LNCaP clone FGC (cell line): ENCODE data around the gene RTN4R.

Experiments
- DNase-seq: peaks from one replicate; pipeline ENCODE4 v3.0.0-alpha.2; 2011; ENCODE audit warnings: low read depth
- H3K4me3 ChIP-seq: 2 replicates; pipeline ENCODE4 v1.5.1; 2011; ENCODE audit warnings: mild to moderate bottlenecking, low read depth, low read length, control low read depth
- CTCF ChIP-seq: IDR thresholded peaks from 2 replicates; pipeline ENCODE4 v1.5.1; 2012; ENCODE audit warnings: mild to moderate bottlenecking; ENCODE audit not compliant: control insufficient read depth, insufficient read depth; ENCODE audit errors: extremely low read depth

Gene RTN4R

DNA sequence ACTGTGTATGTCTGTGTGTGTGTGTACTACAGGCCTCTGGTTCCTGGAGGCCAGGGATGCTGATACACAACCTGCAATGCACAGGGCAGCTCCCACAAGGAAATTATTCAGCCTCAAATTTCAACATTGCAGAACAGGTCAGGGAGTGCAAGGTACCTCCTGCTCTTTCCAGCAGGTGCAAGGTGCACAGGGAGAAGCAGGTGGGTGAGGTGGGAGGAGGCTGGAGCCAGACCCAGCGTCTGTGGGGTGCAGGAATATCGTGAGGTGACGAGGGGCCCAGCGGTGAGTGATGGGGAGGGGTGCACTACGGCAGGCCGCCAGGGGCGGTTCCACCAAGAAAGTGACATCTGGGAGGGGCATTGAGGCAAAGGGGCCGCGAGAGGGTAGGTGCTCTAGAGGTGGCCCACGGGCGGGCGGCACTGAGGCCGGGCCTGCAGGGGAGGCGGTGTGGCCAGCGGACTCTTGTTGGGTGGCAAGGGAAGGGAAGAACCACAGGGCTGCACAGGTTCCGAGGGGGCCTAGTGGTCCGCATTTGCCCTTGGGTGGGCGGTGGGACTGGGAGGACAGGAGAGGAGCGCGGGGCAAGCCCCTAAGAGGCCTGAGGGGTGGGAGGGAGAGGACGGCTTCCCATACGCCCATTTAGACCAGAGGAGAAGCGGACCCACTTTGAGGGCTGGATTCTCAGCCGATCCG, 30.1 kb upstream of the RTN4R start:
- no peak for TF ChIP-seq CTCF
- DNase-seq, result no peak
- no peak overlapping the region; the same call in 1 of the 2 replicates for H3K4me3 ChIP-seq

DNA sequence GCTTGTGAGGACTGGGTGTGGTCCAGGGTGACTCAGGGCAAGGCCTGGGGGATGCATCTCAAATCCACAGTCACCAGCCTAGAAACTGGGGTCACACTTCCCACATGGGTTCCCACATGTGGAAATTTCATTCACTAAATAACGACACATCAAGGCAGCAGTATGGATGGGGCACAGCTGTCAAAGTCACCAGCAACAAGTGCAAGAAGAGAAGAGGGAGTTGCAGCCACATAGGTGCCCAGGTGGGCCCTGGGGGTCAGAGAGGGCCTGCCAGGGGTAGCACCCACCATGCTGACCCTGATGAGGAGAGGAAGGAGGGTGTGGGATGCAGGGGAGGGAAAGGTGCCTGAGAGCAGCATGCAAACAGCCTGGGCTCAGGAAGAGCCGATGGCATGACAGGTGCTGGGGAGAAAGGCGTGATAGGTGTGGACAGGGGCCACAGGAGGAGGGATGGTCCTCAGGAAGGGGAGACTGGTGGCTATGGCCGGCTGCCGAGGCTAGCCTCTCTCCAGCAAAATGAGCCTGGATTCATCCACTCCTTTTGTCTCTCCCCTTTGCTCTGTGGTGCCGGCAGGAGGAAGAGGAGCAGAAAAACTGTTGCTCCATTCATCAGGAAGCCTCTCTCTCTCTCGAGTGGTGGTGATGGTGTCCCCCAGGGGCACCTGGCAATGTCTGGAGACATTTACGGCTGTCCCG, 29.4 kb upstream of the RTN4R start:
- TF ChIP-seq CTCF, result no peak
- H3K4me3 ChIP-seq, result no peak overlapping the region
- no peak for DNase-seq

- no peak for DNase-seq
- no peak overlapping the region for H3K4me3 ChIP-seq
- no peak for TF ChIP-seq CTCF
Measured at GRCh38 chr22:20296598-20296997, 28.5 kb upstream of the RTN4R start.

DNA sequence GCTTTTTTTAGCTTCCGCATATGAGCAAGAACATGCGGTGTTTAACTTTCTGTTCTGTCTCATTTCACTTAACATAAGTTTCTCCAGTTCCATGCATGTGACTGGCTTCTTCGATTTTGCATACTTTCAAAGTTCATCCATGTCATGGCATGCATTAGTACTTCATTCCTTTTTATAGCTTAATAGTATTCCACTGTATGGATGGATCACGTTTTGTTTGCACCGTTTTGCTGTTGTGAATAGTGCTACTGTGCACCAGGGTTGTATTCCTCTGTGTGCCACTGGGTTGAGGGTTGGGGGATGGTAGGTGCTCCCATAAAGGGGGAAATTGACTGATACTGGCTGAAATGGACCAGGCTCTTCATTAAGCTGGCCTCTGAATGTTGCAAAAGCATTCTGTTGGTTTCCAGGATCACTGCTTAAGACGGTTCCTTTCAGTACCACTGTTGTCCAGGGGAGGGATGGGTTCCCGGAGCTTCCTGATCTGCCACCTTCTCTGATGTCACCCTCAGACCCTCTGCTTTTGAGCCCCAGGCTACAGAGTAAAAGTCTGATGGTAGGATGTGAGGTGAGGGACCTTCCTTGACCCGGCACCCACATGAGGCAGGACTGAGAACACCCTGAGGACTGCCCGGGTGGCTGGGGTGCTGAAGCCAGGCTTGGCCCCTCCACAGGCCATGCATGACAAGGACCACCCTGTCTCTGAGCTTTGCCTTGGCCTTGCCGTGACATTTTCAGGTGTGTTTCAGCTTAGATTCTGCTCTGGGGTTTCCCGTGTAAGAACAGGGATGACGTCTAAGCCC, 27.3 kb upstream of the RTN4R start:
- no peak overlapping the region for H3K4me3 ChIP-seq
- no peak for DNase-seq
- no peak for TF ChIP-seq CTCF

GRCh38 chr22:20292673-20293232, 24.6 kb upstream of the RTN4R start:
- H3K4me3 ChIP-seq, result no peak overlapping the region
- no peak for TF ChIP-seq CTCF
- DNase-seq, result no peak

- H3K4me3 ChIP-seq, result no peak overlapping the region
- DNase-seq, result no peak
- no peak for TF ChIP-seq CTCF
Measured at GRCh38 chr22:20292108-20292507, 24.0 kb upstream of the RTN4R start.
